ENCODE results near the gene CD48. TPM values are rescaled to one million over a fixed set of nuclear protein-coding genes. Genes with fewer than 3 reads are reported as not detected.

Gene CD48
- total RNA-seq, 1 donor from 2014 or later, result not detected

- Mint-ChIP-seq H3K36me3 (ENCODE audit: unreplicated experiment) (no peaks in the 10 kb centered on the region), H3K4me3 (ENCODE audit: unreplicated experiment) (no peak overlapping the region), H3K27me3 (ENCODE audit: unreplicated experiment) (peaks cover 2% of the 10 kb centered on the region), H3K4me1 (ENCODE audit: low read depth, unreplicated experiment) (no peaks in the 10 kb centered on the region), H3K9me3 (ENCODE audit: unreplicated experiment) (peaks cover 1% of the 10 kb centered on the region), H3K27ac (ENCODE audit: unreplicated experiment) (no peak overlapping the region)
- DNase-seq, result no peak
- TF ChIP-seq CTCF (IDR thresholded peaks at IDR 0.05; ENCODE audit: partially characterized antibody, unreplicated experiment), result no peak
Observed at GRCh38 chr1:160665330-160666078, 46.1 kb downstream of the CD48 start.

GRCh38 chr1:160664573-160665051 lies 47.0 kb downstream of the CD48 start:
- H3K27ac Mint-ChIP-seq (ENCODE audit: unreplicated experiment), result no peak overlapping the region
- peaks cover 2% of the 10 kb centered on the region for H3K27me3 Mint-ChIP-seq (ENCODE audit: unreplicated experiment)
- H3K4me3 Mint-ChIP-seq (ENCODE audit: unreplicated experiment), result no peak overlapping the region

GRCh38 chr1:160662910-160663309 lies 48.7 kb downstream of the CD48 start:
- H3K36me3 Mint-ChIP-seq (ENCODE audit: unreplicated experiment), result no peaks in the 10 kb centered on the region
- no peak for DNase-seq
- H3K4me1 Mint-ChIP-seq (ENCODE audit: low read depth, unreplicated experiment), result no peaks in the 10 kb centered on the region
- peaks cover 2% of the 10 kb centered on the region for H3K27me3 Mint-ChIP-seq (ENCODE audit: unreplicated experiment)
- H3K9me3 Mint-ChIP-seq (ENCODE audit: unreplicated experiment), result peaks cover 2% of the 10 kb centered on the region
- no peak overlapping the region for H3K4me3 Mint-ChIP-seq (ENCODE audit: unreplicated experiment)
- no peak for TF ChIP-seq CTCF (IDR thresholded peaks at IDR 0.05; ENCODE audit: partially characterized antibody, unreplicated experiment)
- no peak overlapping the region for H3K27ac Mint-ChIP-seq (ENCODE audit: unreplicated experiment)

More at GRCh38 chr1:160664573-160665051, 47.0 kb downstream of the CD48 start:
- Mint-ChIP-seq H3K9me3 (ENCODE audit: unreplicated experiment) (peaks cover 2% of the 10 kb centered on the region), H3K4me1 (ENCODE audit: low read depth, unreplicated experiment) (no peaks in the 10 kb centered on the region), H3K36me3 (ENCODE audit: unreplicated experiment) (no peaks in the 10 kb centered on the region)
- no peak for DNase-seq
- no peak for TF ChIP-seq CTCF (IDR thresholded peaks at IDR 0.05; ENCODE audit: partially characterized antibody, unreplicated experiment)

GRCh38 chr1:160659566-160659965 lies 52.1 kb downstream of the CD48 start:
- H3K36me3 Mint-ChIP-seq (ENCODE audit: unreplicated experiment), result no peaks in the 10 kb centered on the region
- peaks cover 2% of the 10 kb centered on the region for H3K27me3 Mint-ChIP-seq (ENCODE audit: unreplicated experiment)
- no peak for DNase-seq
- no peak for TF ChIP-seq CTCF (IDR thresholded peaks at IDR 0.05; ENCODE audit: partially characterized antibody, unreplicated experiment)
- no peak overlapping the region for H3K4me3 Mint-ChIP-seq (ENCODE audit: unreplicated experiment)
- H3K9me3 Mint-ChIP-seq (ENCODE audit: unreplicated experiment), result peaks cover 2% of the 10 kb centered on the region
- no peaks in the 10 kb centered on the region for H3K4me1 Mint-ChIP-seq (ENCODE audit: low read depth, unreplicated experiment)
- no peak overlapping the region for H3K27ac Mint-ChIP-seq (ENCODE audit: unreplicated experiment)

- Mint-ChIP-seq H3K27ac (ENCODE audit: unreplicated experiment) (no peak overlapping the region), H3K27me3 (ENCODE audit: unreplicated experiment) (peaks cover 2% of the 10 kb centered on the region), H3K4me1 (ENCODE audit: low read depth, unreplicated experiment) (no peaks in the 10 kb centered on the region), H3K9me3 (ENCODE audit: unreplicated experiment) (peaks cover 2% of the 10 kb centered on the region), H3K36me3 (ENCODE audit: unreplicated experiment) (no peaks in the 10 kb centered on the region), H3K4me3 (ENCODE audit: unreplicated experiment) (no peak overlapping the region)
- TF ChIP-seq CTCF (IDR thresholded peaks at IDR 0.05; ENCODE audit: partially characterized antibody, unreplicated experiment), result no peak
- DNase-seq, result no peak
Observed at GRCh38 chr1:160658814-160659193, 52.8 kb downstream of the CD48 start.

Measured in glutamatergic neuron (in vitro differentiated cells).